ENCODE results near the gene ATM. TPM values are rescaled to one million over a fixed set of nuclear protein-coding genes. Genes with fewer than 3 reads are reported as not detected.
A peak's percentile ranks its signal among the peaks of the same experiment; 100 is the strongest.

The ATM gene
- total and polyA plus RNA-seq, 7 experiments from 2014 or later: 84.7 to 879 (median 439) TPM

DNA sequence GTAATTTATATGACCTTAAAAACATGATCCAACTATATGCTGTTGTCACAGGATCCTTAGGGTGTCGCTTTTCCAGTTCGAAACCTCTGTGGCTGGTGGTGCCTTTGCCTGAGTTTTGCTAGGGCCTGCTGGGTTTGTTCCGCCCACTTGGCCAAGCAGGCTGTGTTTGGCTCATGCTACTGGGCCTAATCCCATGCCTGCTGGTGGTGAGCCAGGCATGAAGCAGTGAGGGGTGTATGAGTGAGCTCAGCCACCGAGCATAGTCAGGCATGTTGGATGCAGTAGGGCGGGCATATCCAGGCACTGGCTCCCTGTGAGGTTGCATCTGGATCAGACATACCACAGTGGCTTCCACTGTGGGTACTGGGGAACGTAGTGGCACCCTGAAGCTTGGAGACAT, 16.7 kb upstream of the ATM start:
- ChIA-PET POLR2A (interaction anchor here (0.9 to 1.5 kb wide), 2 partner anchors 10 to 12 kb away, joined by 3 to 5 read pairs; no protein-coding TSS in a partner anchor), CTCF (no interaction called here)
- H3K4me3 Mint-ChIP-seq: peak overlapping the region in 3 of 10 donors; percentile 9 to 63 (median 15)
- peak overlapping the region in 2 of 9 donors; percentile 43 for H3K27ac Mint-ChIP-seq
- Histone ChIP-seq H3K9me3 (ENCODE audit: control insufficient read depth in 2 of 3, low read length in 3 of 3) (peaks cover 0 to 14% (median 4%) of the 10 kb centered on the region in 3 experiments), H3K4me1 (ENCODE audit: control insufficient read depth in 2 of 2, insufficient read depth in 2 of 2, low read length in 2 of 2) (peaks cover 0 to 14% of the 10 kb centered on the region in 2 donors), H3K36me3 (ENCODE audit: control insufficient read depth in 2 of 3, insufficient read depth in 3 of 3, low read length in 3 of 3) (peaks cover 12 to 69% (median 14%) of the 10 kb centered on the region in 3 experiments), H3K4me3 (ENCODE audit: low read length) (no peak overlapping the region), H3K27ac (ENCODE audit: low read depth, low read length) (no peak overlapping the region), H3K27me3 (ENCODE audit: control insufficient read depth in 2 of 2, insufficient read depth in 2 of 2, low read length in 2 of 2) (no peaks in the 10 kb centered on the region)
- ATAC-seq: no peak
- H3K4me1 Mint-ChIP-seq: peaks cover 28 to 80% (median 64%) of the 10 kb centered on the region in 7 donors
- intact Hi-C loops (cut with micrococcal nuclease): no loop called here
- H3K27me3 Mint-ChIP-seq: no peaks in the 10 kb centered on the region
- peaks cover 0 to 21% (median 7%) of the 10 kb centered on the region in 11 donors for H3K9me3 Mint-ChIP-seq
- H3K36me3 Mint-ChIP-seq: peaks cover 27 to 79% (median 64%) of the 10 kb centered on the region in 5 donors
- DNase-seq: no peak

GRCh38 chr11:108206969-108207682, 15.7 kb upstream of the ATM start:
- H3K27ac ChIP-seq (ENCODE audit: low read depth, low read length): no peak overlapping the region
- H3K4me3 ChIP-seq (ENCODE audit: low read length): no peak overlapping the region
- intact Hi-C loops (cut with micrococcal nuclease): no loop called here
- H3K27me3 Mint-ChIP-seq: no peaks in the 10 kb centered on the region
- H3K9me3 Mint-ChIP-seq: peaks cover 0 to 21% (median 7%) of the 10 kb centered on the region in 11 donors
- no peak for DNase-seq
- H3K4me3 Mint-ChIP-seq: peak overlapping the region in 1 of 10 donors; percentile 25
- no peaks in the 10 kb centered on the region for H3K27me3 ChIP-seq (ENCODE audit: control insufficient read depth in 2 of 2, insufficient read depth in 2 of 2, low read length in 2 of 2)
- CTCF ChIA-PET: interaction anchor here (0.8 kb wide), 1 partner anchor 50 kb away, joined by 3 read pairs; no protein-coding TSS in a partner anchor
- peaks cover 0 to 14% (median 4%) of the 10 kb centered on the region in 3 experiments for H3K9me3 ChIP-seq (ENCODE audit: control insufficient read depth in 2 of 3, low read length in 3 of 3)
- no peak for ATAC-seq
- peaks cover 27 to 88% (median 71%) of the 10 kb centered on the region in 5 donors for H3K36me3 Mint-ChIP-seq
- POLR2A ChIA-PET: interaction anchor here (0.6 to 1.5 kb wide), 2 partner anchors 12 to 75 kb away, joined by 3 to 5 read pairs; no protein-coding TSS in a partner anchor
- H3K4me1 ChIP-seq (ENCODE audit: control insufficient read depth in 2 of 2, insufficient read depth in 2 of 2, low read length in 2 of 2): peaks cover 0 to 10% of the 10 kb centered on the region in 2 donors
- peaks cover 12 to 76% (median 14%) of the 10 kb centered on the region in 3 experiments for H3K36me3 ChIP-seq (ENCODE audit: control insufficient read depth in 2 of 3, insufficient read depth in 3 of 3, low read length in 3 of 3)
- H3K4me1 Mint-ChIP-seq: peaks cover 29 to 81% (median 62%) of the 10 kb centered on the region in 7 donors
- no peak overlapping the region for H3K27ac Mint-ChIP-seq

- ChIA-PET POLR2A (interaction anchor here (0.6 kb wide), 1 partner anchor 75 kb away, joined by 3 read pairs; no protein-coding TSS in a partner anchor), CTCF (interaction anchor here (0.8 kb wide), 1 partner anchor 50 kb away, joined by 3 read pairs; no protein-coding TSS in a partner anchor)
- Mint-ChIP-seq H3K36me3 (peaks cover 27 to 93% (median 75%) of the 10 kb centered on the region in 5 donors), H3K4me1 (peaks cover 29 to 81% (median 61%) of the 10 kb centered on the region in 7 donors), H3K4me3 (peak overlapping the region in 1 of 10 donors; percentile 15), H3K9me3 (peaks cover 0 to 21% (median 7%) of the 10 kb centered on the region in 11 donors), H3K27ac (no peak overlapping the region), H3K27me3 (no peaks in the 10 kb centered on the region)
- peaks cover 12 to 76% (median 14%) of the 10 kb centered on the region in 3 experiments for H3K36me3 ChIP-seq (ENCODE audit: control insufficient read depth in 2 of 3, insufficient read depth in 3 of 3, low read length in 3 of 3)
- DNase-seq: no peak
- H3K9me3 ChIP-seq (ENCODE audit: control insufficient read depth in 2 of 3, low read length in 3 of 3): peaks cover 0 to 14% (median 4%) of the 10 kb centered on the region in 3 experiments
- H3K4me3 ChIP-seq (ENCODE audit: low read length): no peak overlapping the region
- H3K4me1 ChIP-seq (ENCODE audit: control insufficient read depth in 2 of 2, insufficient read depth in 2 of 2, low read length in 2 of 2): peaks cover 0 to 5% of the 10 kb centered on the region in 2 donors
- ATAC-seq: no peak
- H3K27ac ChIP-seq (ENCODE audit: low read depth, low read length): no peak overlapping the region
- intact Hi-C loops (cut with micrococcal nuclease): no loop called here
- no peaks in the 10 kb centered on the region for H3K27me3 ChIP-seq (ENCODE audit: control insufficient read depth in 2 of 2, insufficient read depth in 2 of 2, low read length in 2 of 2)
Observed at GRCh38 chr11:108207683-108208060, 15.2 kb upstream of the ATM start.

DNA sequence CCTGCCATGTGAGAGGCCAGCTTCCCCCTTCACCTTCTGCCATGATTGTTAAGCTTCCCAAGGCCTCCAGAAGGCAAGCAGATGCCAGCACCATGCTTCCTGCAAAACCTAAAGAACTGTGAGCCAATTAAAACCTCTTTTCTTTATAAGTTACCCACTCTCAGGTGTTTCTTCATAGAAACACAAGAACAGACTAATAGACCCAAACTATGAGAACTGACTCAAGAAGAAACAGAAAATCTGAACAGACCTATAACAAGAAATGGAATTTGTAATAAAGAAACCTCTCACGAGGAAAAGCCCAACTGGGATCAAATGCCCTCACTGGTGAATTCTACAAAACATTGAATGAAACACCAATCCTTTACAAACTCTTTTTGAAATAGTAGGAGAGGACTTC, 12.4 kb upstream of the ATM start:
- CTCF ChIA-PET: no interaction called here
- H3K4me1 Mint-ChIP-seq: peaks cover 29 to 80% (median 63%) of the 10 kb centered on the region in 7 donors
- H3K27me3 Mint-ChIP-seq: no peaks in the 10 kb centered on the region
- peaks cover 4 to 5% of the 10 kb centered on the region in 2 donors for H3K4me1 ChIP-seq (ENCODE audit: control insufficient read depth in 2 of 2, insufficient read depth in 2 of 2, low read length in 2 of 2)
- H3K9me3 ChIP-seq (ENCODE audit: control insufficient read depth in 2 of 3, low read length in 3 of 3): peaks cover 0 to 14% (median 4%) of the 10 kb centered on the region in 3 experiments
- DNase-seq: no peak
- H3K9me3 Mint-ChIP-seq: peaks cover 0 to 14% (median 3%) of the 10 kb centered on the region in 11 donors
- peak overlapping the region in 7 of 10 donors; percentile 5 to 59 (median 27) for H3K4me3 Mint-ChIP-seq
- H3K36me3 Mint-ChIP-seq: peaks cover 18 to 89% (median 51%) of the 10 kb centered on the region in 5 donors
- peak overlapping the region in 6 of 9 donors; percentile 14 to 57 (median 48) for H3K27ac Mint-ChIP-seq
- H3K27ac ChIP-seq (ENCODE audit: low read depth, low read length): no peak overlapping the region
- POLR2A ChIA-PET: interaction anchor here (0.5 to 0.7 kb wide), 3 partner anchors 9 to 103 kb away, joined by 3 to 5 read pairs (median 4); no protein-coding TSS in a partner anchor
- peaks cover 12 to 69% (median 14%) of the 10 kb centered on the region in 3 experiments for H3K36me3 ChIP-seq (ENCODE audit: control insufficient read depth in 2 of 3, insufficient read depth in 3 of 3, low read length in 3 of 3)
- intact Hi-C loops (cut with micrococcal nuclease): no loop called here
- H3K27me3 ChIP-seq (ENCODE audit: control insufficient read depth in 2 of 2, insufficient read depth in 2 of 2, low read length in 2 of 2): no peaks in the 10 kb centered on the region
- H3K4me3 ChIP-seq (ENCODE audit: low read length): no peak overlapping the region
- ATAC-seq: no peak

GRCh38 chr11:108213784-108214183, 9.1 kb upstream of the ATM start:
- H3K27ac Mint-ChIP-seq: peak overlapping the region in 5 of 9 donors; percentile 6 to 82 (median 56)
- H3K36me3 Mint-ChIP-seq: peaks cover 6 to 65% (median 35%) of the 10 kb centered on the region in 5 donors
- no peaks in the 10 kb centered on the region for H3K27me3 Mint-ChIP-seq
- H3K4me3 ChIP-seq (ENCODE audit: low read length): no peak overlapping the region
- intact Hi-C loops (cut with micrococcal nuclease): loop anchor here in 1 of 2 donors (1.0 kb wide), 1 partner anchor 8 kb away; no protein-coding TSS in a partner anchor
- DNase-seq: no peak
- POLR2A ChIA-PET: interaction anchor here (0.8 to 1.9 kb wide), 3 partner anchors 9 to 23 kb away, joined by 3 to 13 read pairs (median 4); partner anchors contain the start of genes ATM and NPAT
- H3K9me3 ChIP-seq (ENCODE audit: control insufficient read depth in 2 of 3, low read length in 3 of 3): no peaks in the 10 kb centered on the region
- no peak overlapping the region for H3K27ac ChIP-seq (ENCODE audit: low read depth, low read length)
- no peaks in the 10 kb centered on the region for H3K27me3 ChIP-seq (ENCODE audit: control insufficient read depth in 2 of 2, insufficient read depth in 2 of 2, low read length in 2 of 2)
- peaks cover 0 to 3% (median 0%) of the 10 kb centered on the region in 11 donors for H3K9me3 Mint-ChIP-seq
- H3K4me1 ChIP-seq (ENCODE audit: control insufficient read depth in 2 of 2, insufficient read depth in 2 of 2, low read length in 2 of 2): peaks cover 22 to 30% of the 10 kb centered on the region in 2 donors
- H3K4me1 Mint-ChIP-seq: peaks cover 43 to 96% (median 81%) of the 10 kb centered on the region in 7 donors
- no peak for ATAC-seq
- peaks cover 0 to 38% (median 6%) of the 10 kb centered on the region in 3 experiments for H3K36me3 ChIP-seq (ENCODE audit: control insufficient read depth in 2 of 3, insufficient read depth in 3 of 3, low read length in 3 of 3)
- peak overlapping the region in 9 of 10 donors; percentile 2 to 66 (median 43) for H3K4me3 Mint-ChIP-seq
- CTCF ChIA-PET: interaction anchor here (0.6 kb wide), 1 partner anchor 23 kb away, joined by 3 read pairs; no protein-coding TSS in a partner anchor

GRCh38 chr11:108216988-108217387, 5.9 kb upstream of the ATM start:
- H3K4me1 Mint-ChIP-seq: peaks cover 50 to 87% (median 83%) of the 10 kb centered on the region in 7 donors
- peak overlapping the region; percentile 17 to 77 (median 66) for H3K4me3 Mint-ChIP-seq
- no peaks in the 10 kb centered on the region for H3K27me3 Mint-ChIP-seq
- H3K9me3 ChIP-seq (ENCODE audit: control insufficient read depth in 2 of 3, low read length in 3 of 3): no peaks in the 10 kb centered on the region
- ATAC-seq: peak; percentile 44
- H3K36me3 Mint-ChIP-seq: peaks cover 3 to 45% (median 18%) of the 10 kb centered on the region in 5 donors
- POLR2A ChIA-PET: interaction anchor here (0.6 to 0.7 kb wide), 2 partner anchors 12 to 156 kb away, joined by 3 to 7 read pairs; no protein-coding TSS in a partner anchor
- no peaks in the 10 kb centered on the region for H3K9me3 Mint-ChIP-seq
- peak overlapping the region in 7 of 9 donors; percentile 13 to 85 (median 77) for H3K27ac Mint-ChIP-seq
- CTCF ChIA-PET: interaction anchor here (0.9 kb wide), 1 partner anchor 79 kb away, joined by 3 read pairs; no protein-coding TSS in a partner anchor
- peak overlapping the region; percentile 24 for H3K27ac ChIP-seq (ENCODE audit: low read depth, low read length)
- H3K36me3 ChIP-seq (ENCODE audit: control insufficient read depth in 2 of 3, insufficient read depth in 3 of 3, low read length in 3 of 3): peaks cover 0 to 16% (median 0%) of the 10 kb centered on the region in 3 experiments
- intact Hi-C loops (cut with micrococcal nuclease): loop anchor here (2.0 to 5.0 kb wide), 2 partner anchors 14 to 40 kb away; no protein-coding TSS in a partner anchor
- peak in 1 of 9 donors; percentile 18 for DNase-seq
- H3K27me3 ChIP-seq (ENCODE audit: control insufficient read depth in 2 of 2, insufficient read depth in 2 of 2, low read length in 2 of 2): no peaks in the 10 kb centered on the region
- H3K4me1 ChIP-seq (ENCODE audit: control insufficient read depth in 2 of 2, insufficient read depth in 2 of 2, low read length in 2 of 2): peaks cover 34 to 49% of the 10 kb centered on the region in 2 donors
- H3K4me3 ChIP-seq (ENCODE audit: low read length): peak overlapping the region; percentile 14
